Stimulated activated CD8-positive, alpha-beta memory T cell treated with anti-CD3 and anti-CD28 coated beads, Interleukin-4, amount 100 ng/mL, for 4 hours (primary cell): ENCODE data around the gene SPNS2.

Source experiments
- DNase-seq, 2 donors: peaks; one replicate each; pipeline ENCODE4 v3.0.0-alpha.2; 2020; ENCODE audit warnings: low read depth in 2 of 2, low spot score in 1 of 2

SPNS2 gene

GRCh38 chr17:4479982-4480751, 18.5 kb upstream of the SPNS2 start:
- DNase-seq = no peak

GRCh38 chr17:4480929-4481898, 17.5 kb upstream of the SPNS2 start:
- DNase-seq = no peak

- DNase-seq = no peak
Measured at GRCh38 chr17:4482338-4483011, 16.2 kb upstream of the SPNS2 start.

- no peak for DNase-seq
Measured at GRCh38 chr17:4483012-4483840, 15.5 kb upstream of the SPNS2 start.

- DNase-seq = peak; percentile 21 to 24
Measured at GRCh38 chr17:4485676-4486646, 12.7 kb upstream of the SPNS2 start.

- DNase-seq = no peak
Measured at GRCh38 chr17:4487296-4487695, 11.4 kb upstream of the SPNS2 start.

DNA sequence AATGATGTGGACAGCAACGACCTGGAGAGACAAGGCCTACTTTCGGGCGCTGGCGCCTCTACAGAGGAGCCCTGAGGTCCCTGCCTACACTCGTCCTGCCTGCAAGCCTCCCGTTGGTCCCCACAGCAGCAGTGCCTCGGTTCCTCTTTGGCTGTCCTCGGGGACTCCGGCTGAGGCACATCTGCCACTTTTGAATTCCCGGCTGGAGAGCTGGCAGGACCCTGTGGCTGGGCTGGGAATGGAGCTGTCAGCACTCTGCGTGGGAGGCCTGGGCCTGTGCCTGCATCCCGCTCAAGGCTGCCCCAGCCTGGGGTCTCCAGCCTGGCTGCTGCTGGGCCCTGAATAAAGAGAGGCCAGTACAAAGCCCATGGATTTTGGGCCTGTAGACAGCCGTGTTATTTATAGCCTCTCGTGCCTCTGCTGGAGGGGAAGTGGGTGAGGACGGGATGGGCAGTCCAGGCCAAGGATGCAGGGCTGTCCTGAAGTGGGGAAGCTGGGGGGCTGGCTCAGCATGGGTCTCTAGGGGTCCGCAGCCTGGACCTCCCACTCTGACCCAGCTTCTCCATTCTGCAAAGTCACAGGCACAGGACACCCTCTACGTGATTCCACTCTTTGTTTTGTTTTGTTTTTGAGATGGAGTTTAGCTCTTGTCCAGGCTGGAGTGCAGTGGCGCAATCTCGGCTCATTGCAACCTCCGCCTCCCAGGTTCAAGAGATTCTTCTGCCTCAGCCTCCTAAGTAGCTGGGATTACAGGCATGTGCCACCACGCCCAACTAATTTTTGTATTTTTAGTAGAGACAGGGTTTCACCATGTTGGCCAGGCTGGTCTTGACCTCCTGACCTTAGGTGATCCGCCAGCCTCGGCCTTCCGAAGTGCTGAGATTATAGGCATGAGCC, 10.6 kb upstream of the SPNS2 start:
- DNase-seq = no peak

GRCh38 chr17:4488989-4489595, 9.6 kb upstream of the SPNS2 start:
- DNase-seq = no peak

DNA sequence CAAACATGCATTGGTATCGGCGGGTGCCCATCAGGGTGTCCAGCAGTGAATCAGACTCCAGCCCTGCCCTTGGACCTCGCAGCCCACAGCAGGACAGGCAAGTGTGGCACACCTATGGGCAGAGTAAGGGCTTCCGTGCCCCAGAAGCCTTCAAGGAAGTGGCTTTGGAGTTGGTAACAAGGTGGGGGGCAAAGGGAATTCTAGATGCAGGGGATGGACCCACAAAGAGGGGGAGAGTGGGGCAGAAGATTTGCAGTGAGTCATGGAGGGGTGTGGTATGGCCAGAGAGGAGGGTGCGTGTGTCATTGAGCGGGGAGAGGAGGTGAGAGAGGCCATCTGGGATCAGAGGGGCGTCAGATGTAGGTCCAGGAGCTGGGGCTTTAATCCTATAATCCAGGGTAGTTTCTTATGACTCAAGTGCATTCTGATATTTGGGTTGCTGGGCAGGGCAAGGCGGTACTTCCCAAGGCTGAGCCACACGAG, 8.5 kb upstream of the SPNS2 start:
- no peak for DNase-seq

GRCh38 chr17:4490637-4491061, 8.0 kb upstream of the SPNS2 start:
- no peak for DNase-seq

DNA sequence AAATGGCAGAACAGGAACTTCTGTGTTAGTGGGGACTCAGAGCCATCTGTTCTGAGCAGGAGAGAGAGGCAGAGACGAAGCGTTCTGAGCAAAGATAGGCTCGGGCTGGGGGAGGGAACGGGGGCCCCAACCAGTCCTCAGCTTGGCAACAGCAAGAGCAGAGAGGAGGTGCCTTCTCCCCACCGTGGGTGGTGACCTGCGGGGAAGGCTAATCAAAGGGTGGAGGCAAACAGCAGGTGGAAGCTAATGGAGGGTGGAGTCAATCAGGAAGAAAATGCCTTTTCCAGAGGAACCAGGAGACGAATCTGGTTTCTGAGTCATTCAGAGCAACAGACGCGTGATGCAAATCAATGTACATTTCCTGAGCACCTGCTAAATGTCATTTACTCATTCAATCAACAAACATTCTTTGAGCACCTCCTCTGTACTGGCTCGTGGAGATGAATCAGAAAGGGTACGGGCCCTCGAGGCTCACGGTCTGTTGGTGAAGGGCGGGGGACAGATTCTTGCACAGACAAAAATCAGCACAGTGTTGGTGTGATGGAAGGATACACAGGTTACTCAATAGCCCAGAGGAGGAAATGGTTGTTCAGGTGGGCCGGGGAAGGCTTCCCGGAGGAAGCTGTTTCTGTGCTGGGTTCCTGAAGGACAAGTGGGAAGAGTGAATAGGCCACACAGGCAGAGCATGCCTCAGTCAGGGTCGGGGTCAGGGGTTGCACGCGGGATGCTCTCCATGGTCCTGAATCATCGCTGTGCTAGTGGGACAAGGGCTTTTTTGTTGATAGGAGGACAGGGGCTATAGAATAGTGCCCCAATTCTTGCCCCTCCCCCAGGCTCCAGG, 5.7 kb upstream of the SPNS2 start:
- no peak for DNase-seq

DNA sequence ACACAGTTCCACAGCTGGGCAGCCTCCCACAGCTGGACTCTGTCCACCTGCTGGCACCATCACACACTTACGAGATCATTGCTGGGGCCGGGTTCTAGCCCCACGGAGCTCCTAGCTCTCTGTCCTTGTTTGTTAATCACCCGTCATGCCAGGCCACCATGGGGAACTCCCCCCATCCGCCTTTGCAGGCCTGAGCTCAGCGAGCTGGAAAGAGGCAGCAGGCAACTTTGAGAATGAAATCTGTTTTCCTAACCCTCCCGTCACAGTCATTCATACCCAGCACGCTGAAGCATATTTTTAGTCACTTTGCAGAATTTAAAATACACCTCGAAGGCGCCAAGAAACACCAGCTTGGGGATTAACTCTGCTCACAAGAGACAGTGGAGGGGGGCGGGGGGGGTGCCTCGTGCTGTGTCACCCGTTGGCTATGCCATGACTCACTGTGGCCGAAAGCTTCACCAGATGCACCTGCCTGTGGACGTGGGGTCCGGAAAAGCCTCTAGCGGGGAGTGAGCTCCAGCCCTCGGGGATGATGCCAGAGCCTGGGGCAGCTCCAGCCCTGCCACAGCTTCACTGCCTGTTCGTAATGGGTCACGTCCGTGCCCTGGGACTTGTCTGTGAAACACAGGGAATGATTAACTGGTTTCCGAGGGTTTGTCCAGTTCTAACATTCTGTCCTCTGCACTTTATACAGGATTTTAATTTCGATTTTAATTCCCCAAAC, 1.4 kb upstream of the SPNS2 start:
- no peak for DNase-seq

DNA sequence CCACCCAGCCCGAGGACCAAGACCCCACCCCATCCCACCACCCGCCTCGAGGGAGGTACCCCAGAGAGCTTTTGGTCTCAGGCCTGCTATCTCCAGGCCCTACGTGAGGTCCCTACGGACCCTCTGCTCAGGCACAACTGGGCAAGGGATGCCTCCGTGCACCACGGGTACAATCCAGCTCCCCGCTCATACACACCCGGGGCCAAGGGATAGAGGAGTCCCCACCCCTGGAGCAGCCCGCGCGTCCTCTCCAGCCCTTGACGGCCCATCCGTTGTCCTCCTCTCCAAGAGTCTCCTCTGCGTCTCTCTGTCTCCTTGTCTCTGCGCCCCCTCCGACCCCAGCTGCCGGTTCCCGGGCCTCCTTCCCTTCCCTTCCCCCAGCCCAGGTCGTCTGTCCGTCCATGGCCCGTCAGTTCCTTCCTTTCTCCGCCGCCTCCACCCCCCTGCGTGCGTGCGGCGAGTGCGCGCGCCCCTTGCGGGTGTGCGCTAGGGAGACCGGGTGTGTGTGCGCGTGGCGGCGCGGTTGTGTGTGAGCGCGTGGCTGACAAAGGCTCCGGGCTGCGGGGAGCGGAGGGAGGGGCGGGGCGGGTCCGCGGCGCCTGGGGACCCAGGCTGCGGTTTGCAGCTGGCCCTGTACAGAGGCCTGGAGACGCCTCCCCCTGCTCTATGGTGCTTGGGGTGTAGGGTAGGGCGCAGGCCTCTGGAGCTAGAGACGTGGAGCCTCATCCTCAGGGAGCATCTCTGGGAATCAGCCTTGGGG, 930 bp downstream of the SPNS2 start:
- no peak for DNase-seq

- DNase-seq = no peak
Measured at GRCh38 chr17:4500191-4500571, 1.5 kb downstream of the SPNS2 start.

GRCh38 chr17:4501295-4501949, 2.7 kb downstream of the SPNS2 start:
- no peak for DNase-seq
